Psoas muscle (tissue), 8 donors: ENCODE results near the gene TTC9. TPM values are rescaled to one million over a fixed set of nuclear protein-coding genes. Genes with fewer than 3 reads are reported as not detected.

Experiments
- ATAC-seq, 4 donors: fragments of 200-7000 bp; cut with Tn5 transposase; one replicate each; pipeline ENCODE4 v1.9.1; 2020; ENCODE audit warnings: moderate library complexity in 3 of 4, mild to moderate bottlenecking in 2 of 4
- DNase-seq, 2 donors: peaks; one replicate each; pipeline ENCODE4 v3.0.0-alpha.2; 2020
- H3K27ac ChIP-seq: fragments of 200-600 bp; one replicate; pipeline ENCODE4 v1.8.0; 2022
- H3K27me3 ChIP-seq, 3 donors: fragments of 200-600 bp in 1 of 3; one replicate each; pipeline versions ENCODE4 v1.6.1 to v1.8.0; 2013 to 2022; ENCODE audit warnings: low read length in 2 of 3, mild to moderate bottlenecking in 2 of 3, moderate library complexity in 1 of 3; ENCODE audit not compliant: insufficient read depth in 3 of 3
- H3K36me3 ChIP-seq, 2 donors: fragments of 200-600 bp in 1 of 2; one replicate each; pipeline versions ENCODE4 v1.6.1 to v1.8.0; 2013 to 2022; ENCODE audit warnings: low read depth in 1 of 2, mild to moderate bottlenecking in 1 of 2, moderate library complexity in 1 of 2; ENCODE audit not compliant: insufficient read depth in 1 of 2
- H3K4me1 ChIP-seq: fragments of 200-600 bp; one replicate; pipeline ENCODE4 v1.8.0; 2022
- H3K4me3 ChIP-seq: fragments of 200-600 bp; one replicate; pipeline ENCODE4 v1.8.0; 2022; ENCODE audit warnings: mild to moderate bottlenecking
- H3K9me3 ChIP-seq: fragments of 200-600 bp; one replicate; pipeline ENCODE4 v1.8.0; 2022
- CTCF ChIP-seq: fragments of 200-600 bp; IDR thresholded peaks from one replicate; pipeline ENCODE4 v1.8.0; 2022; ENCODE audit warnings: antibody characterized with exemption
- WGBS, 3 donors: extraction: QIAGEN DNeasy Blood & Tissue Kit; methylation state at CpG; one replicate each; pipeline versions ENCODE4 v1.1.6 to v1.1.7; 2013; 5-methylcytosine and 5-hydroxymethylcytosine counted together
- intact Hi-C, 2 donors: fragments of 100-400 bp; cut with DNase I; formaldehyde crosslinking; loops; one replicate each; pipeline versions ENCODE4 v1.11.0 to v1.14.2; 2022
- polyA plus RNA-seq, 3 donors: library from polyadenylated mRNA; stranded (reverse); fragments of 200-250 nt; gene quantifications; one replicate each; pipeline ENCODE4 v1.2.3, GENCODE V29; 2013
- total RNA-seq, 4 donors: library from RNA; stranded (reverse); fragmentation: NEBNext Ultra II Directional in 2 of 4; extraction: Animal tissue kit (Norgen Biotek cat#: 25700) in 2 of 4; gene quantifications; one replicate each; pipeline versions ENCODE4 v1.2.1 to v1.2.4, GENCODE V29; 2021 to 2023
- donor health status: healthy with polysubstance abuse.
- donor health status: DM: no; HTN: no; CAD: no; lungs with moderate emphysema.
- donor health status: Bipolar disorder and iron deficiency.
- donor health status: healthy.
- donor health status: DM: yes; HTN: yes; CAD: no.
- donor health status: DM: no; HTN: no; CAD: no.
- donor health status: DM: no; HTN: no; CAD: no.
- donor health status: DM: yes; HTN: yes; CAD: no.

Gene TTC9
- total and polyA plus RNA-seq, 7 donors, result 2.5 to 15.1 (median 5.4) TPM

GRCh38 chr14:70664698-70665447, 23.2 kb downstream of the TTC9 start:
- Histone ChIP-seq H3K4me3 (no peak overlapping the region), H3K36me3 (no peaks in the 10 kb centered on the region), H3K4me1 (peaks cover 3% of the 10 kb centered on the region), H3K27ac (no peak overlapping the region), H3K9me3 (no peaks in the 10 kb centered on the region), H3K27me3 (no peaks in the 10 kb centered on the region)
- WGBS, 3 donors, result 80 to 83% (median 81%) methylated on average over 6 of the region's 6 CpGs
- intact Hi-C loops, result no loop called here
- no peak for ATAC-seq
- DNase-seq, result no peak
- TF ChIP-seq CTCF, result no peak

- H3K4me3 ChIP-seq, result no peak overlapping the region
- no peaks in the 10 kb centered on the region for H3K36me3 ChIP-seq
- intact Hi-C loops, result no loop called here
- 61 to 75% (median 64%) methylated on average over 8 of the region's 8 CpGs for WGBS, 3 donors
- ATAC-seq (peak in 2 of 4 donors; percentile 30 to 71), DNase-seq (no peak)
- no peak for TF ChIP-seq CTCF
- H3K27ac ChIP-seq, result no peak overlapping the region
- H3K27me3 ChIP-seq, result no peaks in the 10 kb centered on the region
- no peaks in the 10 kb centered on the region for H3K9me3 ChIP-seq
- H3K4me1 ChIP-seq, result peaks cover 3% of the 10 kb centered on the region
These were observed 24.0 kb downstream of the TTC9 start for GRCh38 chr14:70665448-70666360.

- H3K9me3 ChIP-seq, result no peaks in the 10 kb centered on the region
- intact Hi-C loops, result no loop called here
- no peak overlapping the region for H3K27ac ChIP-seq
- DNase-seq (no peak), ATAC-seq (no peak)
- TF ChIP-seq CTCF, result no peak
- peaks cover 3% of the 10 kb centered on the region for H3K4me1 ChIP-seq
- 56 to 58% (median 58%) methylated on average over 1 of the region's 1 CpG for WGBS, 3 donors
- H3K27me3 ChIP-seq, result no peaks in the 10 kb centered on the region
- H3K4me3 ChIP-seq, result no peak overlapping the region
- H3K36me3 ChIP-seq, result no peaks in the 10 kb centered on the region
These were observed 24.6 kb downstream of the TTC9 start for GRCh38 chr14:70666361-70666686.

GRCh38 chr14:70670992-70671651, 29.4 kb downstream of the TTC9 start:
- H3K27ac ChIP-seq, result no peak overlapping the region
- peak in 1 of 2 donors; percentile 21 for DNase-seq
- H3K9me3 ChIP-seq, result no peaks in the 10 kb centered on the region
- intact Hi-C loops, result no loop called here
- 54 to 75% (median 57%) methylated on average over 15 of the region's 15 CpGs for WGBS, 3 donors
- no peak for TF ChIP-seq CTCF
- H3K4me3 ChIP-seq, result no peak overlapping the region
- no peaks in the 10 kb centered on the region for H3K4me1 ChIP-seq
- no peaks in the 10 kb centered on the region for H3K27me3 ChIP-seq
- no peaks in the 10 kb centered on the region for H3K36me3 ChIP-seq
- peak in 3 of 4 donors; percentile 59 to 83 (median 80) for ATAC-seq
